Right atrium auricular region (tissue), 2 donors: ENCODE measurements around the gene EYA4. TPM values are rescaled to one million over a fixed set of nuclear protein-coding genes. Genes with fewer than 3 reads are reported as not detected.

Experiments
- DNase-seq: peaks from one replicate; pipeline ENCODE4 v3.0.0-alpha.2; 2019; ENCODE audit warnings: low spot score
- H3K27ac ChIP-seq, 2 donors: fragments of 200-600 bp; sonication (generic); 1 replicate in 1 of 2; 2 replicates in 1 of 2; pipeline ENCODE4 v1.5.1; 2016 to 2019
- H3K27me3 ChIP-seq, 2 donors: fragments of 200-600 bp; sonication (generic); one replicate each; pipeline versions ENCODE4 v1.5.1 to v1.6.0; 2017 to 2019
- H3K36me3 ChIP-seq: fragments of 200-600 bp; sonication (generic); one replicate; pipeline ENCODE4 v1.5.1; 2016
- H3K4me1 ChIP-seq, 2 donors: fragments of 200-600 bp; sonication (generic); one replicate each; pipeline versions ENCODE4 v1.5.1 to v1.6.0; 2017 to 2019
- H3K4me3 ChIP-seq, 2 donors: fragments of 200-600 bp; sonication (generic); 1 replicate in 1 of 2; 2 replicates in 1 of 2; pipeline ENCODE4 v1.5.1; 2017 to 2019; ENCODE audit warnings: mild to moderate bottlenecking in 1 of 2, moderate library complexity in 1 of 2
- H3K9me3 ChIP-seq, 2 donors: fragments of 200-600 bp; sonication (generic); one replicate each; pipeline ENCODE4 v1.5.1; 2019
- CTCF ChIP-seq, 2 donors: fragments of 200-600 bp; sonication (generic); IDR thresholded peaks; one replicate each; pipeline ENCODE4 v1.5.1; 2019; ENCODE audit warnings: antibody characterized with exemption in 2 of 2
- total RNA-seq, 2 donors: library from RNA; depleted of rRNA; stranded (reverse); fragments of >200 nt; gene quantifications; one replicate each; pipeline ENCODE4 v1.1.0, GENCODE V29; 2016

EYA4 gene
- total RNA-seq, 2 donors from 2014 or later = 16.2 to 24.2 TPM

DNA sequence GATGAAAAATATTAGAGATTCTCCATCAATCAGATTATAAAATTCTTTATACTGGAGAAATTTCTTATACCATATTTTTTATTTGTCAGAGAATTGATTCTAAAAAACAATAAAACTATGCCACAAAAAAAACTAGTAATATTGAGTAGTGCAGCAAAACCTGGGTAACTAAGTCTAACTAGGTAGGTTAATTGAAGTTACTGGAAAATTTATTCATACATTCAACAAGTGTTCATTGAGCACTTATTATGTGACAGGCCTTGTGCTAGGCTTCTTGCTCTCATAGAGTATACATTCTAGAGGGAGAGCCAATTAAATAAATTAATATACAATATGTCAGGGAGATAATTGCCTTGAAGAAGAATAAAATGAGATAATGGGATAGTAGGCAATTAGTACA is 189.4 kb downstream of the EYA4 start:
- no peak for TF ChIP-seq CTCF (IDR thresholded peaks at IDR 0.05)
- H3K4me1 ChIP-seq = peaks cover 0 to 5% of the 10 kb centered on the region in 2 donors
- no peaks in the 10 kb centered on the region for H3K9me3 ChIP-seq
- H3K36me3 ChIP-seq = no peaks in the 10 kb centered on the region
- H3K27ac ChIP-seq = no peak overlapping the region
- no peaks in the 10 kb centered on the region for H3K27me3 ChIP-seq
- no peak overlapping the region for H3K4me3 ChIP-seq
- DNase-seq = no peak

GRCh38 chr6:133431031-133431430 is 189.9 kb downstream of the EYA4 start:
- Histone ChIP-seq H3K27me3 (no peaks in the 10 kb centered on the region), H3K9me3 (no peaks in the 10 kb centered on the region), H3K4me3 (no peak overlapping the region), H3K4me1 (peaks cover 0 to 5% of the 10 kb centered on the region in 2 donors), H3K27ac (no peak overlapping the region), H3K36me3 (no peaks in the 10 kb centered on the region)
- TF ChIP-seq CTCF (IDR thresholded peaks at IDR 0.05) = no peak
- DNase-seq = no peak

DNA sequence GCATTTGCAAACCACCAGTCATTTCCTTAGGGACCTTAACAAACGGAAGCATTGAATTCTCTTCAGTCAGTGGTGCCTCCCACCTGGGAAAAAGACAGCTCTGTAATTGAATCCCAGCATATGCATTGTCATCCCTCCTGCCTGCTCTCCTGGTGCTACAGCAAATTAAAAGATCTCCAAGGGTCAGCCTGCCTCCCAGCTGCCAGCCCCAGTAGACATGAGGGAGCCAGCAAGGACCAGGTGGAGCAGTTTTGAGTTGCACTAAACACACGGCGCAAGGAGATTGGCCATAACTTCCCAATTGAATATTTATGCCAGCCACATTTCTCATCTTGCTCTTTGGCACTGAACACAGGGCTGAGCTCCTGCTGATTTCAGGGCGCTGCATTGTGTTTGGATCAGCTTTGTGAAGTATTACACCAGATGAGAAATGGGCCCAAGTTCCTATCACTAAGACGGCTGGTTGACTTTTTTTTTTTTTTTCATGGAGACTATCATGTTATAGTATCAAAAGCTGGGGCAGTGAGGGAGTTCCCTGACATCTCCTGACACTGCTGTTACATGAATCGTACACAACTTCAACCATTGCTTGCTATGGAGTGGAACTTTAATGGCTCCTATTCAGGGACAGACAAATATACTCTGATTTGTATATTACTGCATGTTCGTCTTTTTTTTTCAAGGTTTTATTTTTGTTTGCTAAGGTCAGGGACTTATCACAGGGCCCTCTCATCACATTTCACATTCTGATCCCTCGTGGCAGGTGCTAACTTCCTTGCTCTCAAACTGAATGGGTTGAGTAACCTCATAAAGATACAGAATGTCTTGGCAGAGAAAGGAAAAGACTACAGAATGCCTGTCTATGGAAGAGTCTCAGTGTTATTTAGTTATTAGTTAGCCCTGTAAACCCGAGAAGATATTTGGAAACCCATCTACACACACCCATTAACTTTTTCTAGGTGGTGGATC is 191.1 kb downstream of the EYA4 start:
- Histone ChIP-seq H3K4me3 (no peak overlapping the region), H3K4me1 (peaks cover 0 to 5% of the 10 kb centered on the region in 2 donors), H3K9me3 (no peaks in the 10 kb centered on the region), H3K27ac (peak overlapping the region in 1 of 2 donors; percentile 16), H3K27me3 (no peaks in the 10 kb centered on the region), H3K36me3 (no peaks in the 10 kb centered on the region)
- DNase-seq = no peak
- TF ChIP-seq CTCF (IDR thresholded peaks at IDR 0.05) = no peak

GRCh38 chr6:133435065-133435728 is 194.0 kb downstream of the EYA4 start:
- peak overlapping the region; percentile 20 to 43 for H3K27ac ChIP-seq
- H3K4me1 ChIP-seq = peaks cover 0 to 5% of the 10 kb centered on the region in 2 donors
- no peaks in the 10 kb centered on the region for H3K27me3 ChIP-seq
- no peaks in the 10 kb centered on the region for H3K36me3 ChIP-seq
- no peak overlapping the region for H3K4me3 ChIP-seq
- TF ChIP-seq CTCF (IDR thresholded peaks at IDR 0.05) = no peak
- peak; percentile 64 for DNase-seq
- H3K9me3 ChIP-seq = no peaks in the 10 kb centered on the region

- Histone ChIP-seq H3K4me1 (peaks cover 0 to 5% of the 10 kb centered on the region in 2 donors), H3K36me3 (no peaks in the 10 kb centered on the region), H3K9me3 (no peaks in the 10 kb centered on the region), H3K27ac (no peak overlapping the region), H3K4me3 (no peak overlapping the region), H3K27me3 (no peaks in the 10 kb centered on the region)
- no peak for TF ChIP-seq CTCF (IDR thresholded peaks at IDR 0.05)
- no peak for DNase-seq
These were observed 195.5 kb downstream of the EYA4 start for GRCh38 chr6:133436652-133437051.
